GM21515 (cell line): ENCODE data around the gene SHH.

ENCODE experiments used
- ATAC-seq: cut with Tn5 transposase; IDR thresholded peaks from one replicate; pipeline ENCODE4 v1.9.1; 2021; ENCODE audit not compliant: unreplicated experiment

Gene SHH

DNA sequence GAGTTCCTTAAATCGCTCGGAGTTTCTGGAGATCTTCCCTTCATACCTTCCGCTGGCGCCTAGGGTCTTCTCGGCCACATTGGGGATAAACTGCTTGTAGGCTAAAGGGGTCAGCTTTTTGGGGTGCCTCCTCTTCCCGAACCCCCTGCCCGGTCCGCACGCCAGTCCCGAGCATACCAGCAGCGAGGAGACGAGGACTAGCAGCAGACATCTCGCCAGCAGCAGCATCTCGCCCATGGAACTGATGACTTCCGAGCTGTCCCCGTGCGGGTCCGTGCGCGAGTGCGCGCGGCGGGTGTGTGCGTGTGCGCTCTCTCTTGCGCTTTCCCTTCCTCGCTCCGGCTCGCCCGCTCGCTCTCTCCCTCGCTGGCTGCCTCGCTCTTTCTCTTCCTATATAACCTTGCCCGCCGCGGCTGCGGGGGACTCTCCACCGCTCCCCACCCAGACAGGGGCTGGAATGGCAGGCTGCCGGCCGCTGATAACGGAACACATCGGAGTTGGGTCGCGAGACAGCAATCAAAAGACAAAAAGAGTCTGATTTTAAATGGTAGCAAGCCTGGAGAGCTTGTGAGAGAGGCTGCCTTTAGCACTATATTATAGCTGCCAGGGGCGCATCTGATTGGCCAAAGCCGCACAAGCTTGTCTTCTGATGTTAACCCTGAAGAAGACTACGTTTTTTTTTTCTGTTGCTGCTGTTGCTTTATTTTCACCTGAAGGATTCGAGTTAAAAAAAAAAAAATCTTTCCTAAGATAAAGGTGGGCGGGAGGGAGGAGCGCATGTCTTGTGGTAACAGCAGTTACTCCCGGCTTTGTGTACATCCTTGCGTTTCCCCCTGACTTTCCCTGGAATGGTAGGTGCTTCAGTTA lies at the start of gene SHH:
Gene SHH, minus strand, starts transcription at position 569 of the 867 bp plus-strand sequence. Its CDS starts 341 bp downstream, at position 228.
- no peak for ATAC-seq

DNA sequence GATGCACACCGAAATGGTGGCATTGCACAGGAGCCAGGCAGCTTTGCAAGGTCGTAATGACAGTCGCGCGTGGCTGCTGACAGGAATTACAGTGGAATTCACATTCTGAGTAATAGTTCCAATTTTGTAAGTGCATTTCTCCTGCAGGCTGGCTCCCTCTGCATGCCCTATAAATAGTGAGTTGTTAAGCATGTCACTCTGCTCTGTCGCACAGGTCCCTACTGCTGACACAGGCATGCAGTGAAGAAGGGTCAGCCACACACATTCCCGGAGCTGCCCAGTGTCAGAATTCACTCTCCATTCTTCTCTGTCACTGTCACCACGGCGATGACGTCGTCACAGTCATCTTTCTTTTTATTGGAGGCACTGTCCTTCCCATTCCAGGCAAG lies 49.2 kb upstream of the SHH start:
- ATAC-seq, result no peak

DNA sequence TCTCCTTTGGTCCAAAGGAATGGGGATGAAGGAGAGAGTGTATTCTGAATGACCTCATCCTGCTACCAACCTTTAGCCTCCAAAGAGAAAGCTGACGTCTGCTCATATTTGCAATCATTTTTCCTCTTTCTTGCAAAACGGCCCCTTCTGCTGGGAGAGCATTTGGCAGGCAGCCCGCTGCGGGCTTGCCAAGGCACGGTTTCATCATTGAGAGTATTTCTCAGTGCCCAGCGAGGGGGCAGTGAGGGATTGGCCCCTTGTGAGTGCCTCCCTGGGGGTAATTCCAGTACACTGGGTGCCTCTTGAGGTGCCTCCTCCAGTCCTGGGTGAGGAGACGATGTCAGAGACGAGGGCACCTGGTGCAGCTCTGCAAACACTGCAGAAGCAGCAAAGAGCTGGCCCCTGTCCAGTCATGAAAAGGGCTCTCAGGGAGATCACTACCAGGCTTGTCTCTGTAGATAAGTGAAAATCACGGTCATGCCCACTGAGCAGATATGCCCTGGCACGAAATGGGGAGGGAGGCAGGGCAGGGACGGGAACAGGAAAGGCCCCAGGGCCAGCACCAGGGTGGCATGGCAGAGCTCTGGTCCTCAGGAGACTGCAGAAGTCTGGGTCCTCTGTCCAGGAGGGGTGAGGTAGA lies 48.7 kb upstream of the SHH start:
- no peak for ATAC-seq

DNA sequence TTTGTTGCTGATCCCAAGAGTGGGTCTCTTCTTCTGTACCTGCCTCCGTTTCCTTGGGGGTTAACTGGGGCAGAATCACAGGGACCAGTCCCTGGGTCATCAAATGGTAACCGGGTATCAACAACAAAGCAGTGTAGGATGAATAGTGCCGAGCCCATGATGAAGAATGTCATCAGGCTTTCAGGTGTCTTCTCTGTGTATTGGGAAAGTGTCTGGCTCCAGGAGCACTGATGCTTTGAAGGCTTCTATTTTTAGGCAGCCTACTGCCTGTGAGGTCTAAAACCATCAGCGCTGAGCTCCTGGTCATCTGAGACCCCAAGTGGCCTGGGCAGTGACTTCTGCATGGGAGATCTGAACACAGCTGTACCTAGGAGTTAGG lies 48.2 kb upstream of the SHH start:
- ATAC-seq, result no peak

DNA sequence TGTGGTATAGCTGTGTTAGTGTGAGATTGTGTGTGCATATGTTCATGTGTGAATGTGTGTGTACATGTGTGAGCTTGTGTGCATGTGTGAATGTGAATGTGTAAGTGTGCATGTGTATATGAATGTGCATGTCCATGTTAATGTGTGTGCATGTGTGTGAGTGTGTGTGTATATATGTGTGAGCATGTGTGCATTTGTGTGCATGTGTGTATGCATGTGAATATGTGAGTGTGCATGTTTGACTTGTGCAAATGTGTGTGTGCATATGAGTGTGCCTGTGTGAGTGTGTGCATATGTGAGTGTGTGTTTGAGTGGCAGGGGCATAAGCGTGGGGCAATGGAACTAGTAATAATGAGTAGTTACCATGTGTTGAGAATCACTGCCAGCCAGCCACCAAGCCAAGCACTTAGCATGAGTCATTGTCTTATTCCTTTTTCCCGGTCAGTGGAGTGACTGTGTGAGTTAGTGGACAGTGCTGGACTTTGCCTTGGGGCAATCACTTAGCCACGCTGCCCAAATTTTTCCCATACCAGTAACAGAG lies 46.3 kb upstream of the SHH start:
- ATAC-seq, result no peak

DNA sequence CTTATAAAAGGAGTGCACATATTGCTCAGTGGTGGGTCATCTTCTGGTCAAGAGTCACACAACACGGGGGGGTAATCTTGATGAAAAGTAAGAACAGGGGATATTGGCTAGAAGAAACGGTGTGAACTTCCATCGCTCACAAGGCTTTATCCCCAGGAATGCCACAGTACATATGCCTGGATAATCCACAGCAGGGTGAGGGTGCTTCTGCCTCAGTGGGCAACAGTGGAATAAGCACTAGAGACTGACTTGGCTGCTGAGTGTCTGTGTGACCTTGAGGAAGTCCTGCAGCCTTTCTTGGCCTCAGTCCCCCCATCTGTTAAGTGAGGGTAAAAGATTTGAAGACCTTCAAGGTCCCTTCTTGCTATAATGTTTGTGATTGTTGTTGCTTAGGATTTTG lies 44.9 kb upstream of the SHH start:
- ATAC-seq, result no peak

DNA sequence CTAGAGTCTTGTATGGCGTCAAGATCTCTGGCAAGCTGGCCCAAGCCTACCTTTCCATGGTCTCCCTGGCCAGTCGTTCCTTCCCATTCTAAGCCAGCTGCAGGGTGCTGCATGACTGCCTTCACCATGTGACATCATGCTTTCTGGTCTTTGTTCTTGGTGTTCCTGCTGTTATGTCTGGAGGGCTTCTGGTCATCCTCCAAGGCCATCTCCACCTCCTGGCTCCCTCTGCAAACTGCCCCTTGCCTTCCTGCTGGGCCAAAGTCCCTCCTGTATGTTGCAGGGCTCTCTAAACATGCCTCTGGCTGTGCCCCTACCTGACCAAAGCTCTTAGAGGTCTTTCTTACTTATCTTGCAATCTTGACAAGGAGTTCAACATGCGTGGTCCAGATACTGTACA lies 44.4 kb upstream of the SHH start:
- ATAC-seq, result no peak

DNA sequence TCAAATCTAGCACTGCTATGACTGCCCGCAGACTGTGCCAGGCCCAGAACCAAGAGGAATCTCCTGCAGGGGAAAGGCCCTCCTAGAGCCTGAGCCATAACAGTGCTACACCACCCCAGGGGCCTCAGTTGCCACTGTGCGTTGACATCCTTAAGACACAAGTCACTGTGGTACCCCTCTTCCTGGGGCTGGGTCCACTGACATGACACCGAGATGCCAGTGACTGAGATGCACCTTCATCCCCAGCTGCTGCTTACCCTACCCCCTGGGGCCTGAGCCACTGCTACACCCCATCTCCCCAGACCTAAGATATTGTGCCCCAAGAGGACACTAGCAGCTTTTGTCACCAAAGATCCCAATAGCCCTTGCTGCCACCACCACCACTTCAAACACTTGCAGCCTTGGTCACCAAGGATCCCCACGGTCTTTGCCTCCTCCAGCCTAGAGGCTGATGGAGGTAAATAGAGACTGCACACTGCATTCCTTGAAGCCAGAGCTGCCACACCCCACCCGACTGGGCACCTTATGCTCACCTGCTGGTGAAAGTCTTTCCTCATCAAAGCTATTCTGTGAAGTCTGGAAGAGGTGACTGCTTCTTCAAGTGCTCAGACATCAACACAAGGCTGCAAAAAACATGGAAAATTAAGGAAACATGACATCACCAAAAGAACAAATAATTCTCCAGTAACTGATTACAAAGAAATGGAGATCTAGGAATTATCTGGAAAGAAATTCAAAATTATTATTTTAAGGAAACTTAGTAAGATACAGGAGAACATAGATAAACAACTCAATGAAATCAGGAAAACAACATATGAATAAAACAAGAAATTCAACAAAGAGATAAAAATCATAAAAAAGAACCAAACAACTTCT lies 40.4 kb upstream of the SHH start:
- no peak for ATAC-seq

DNA sequence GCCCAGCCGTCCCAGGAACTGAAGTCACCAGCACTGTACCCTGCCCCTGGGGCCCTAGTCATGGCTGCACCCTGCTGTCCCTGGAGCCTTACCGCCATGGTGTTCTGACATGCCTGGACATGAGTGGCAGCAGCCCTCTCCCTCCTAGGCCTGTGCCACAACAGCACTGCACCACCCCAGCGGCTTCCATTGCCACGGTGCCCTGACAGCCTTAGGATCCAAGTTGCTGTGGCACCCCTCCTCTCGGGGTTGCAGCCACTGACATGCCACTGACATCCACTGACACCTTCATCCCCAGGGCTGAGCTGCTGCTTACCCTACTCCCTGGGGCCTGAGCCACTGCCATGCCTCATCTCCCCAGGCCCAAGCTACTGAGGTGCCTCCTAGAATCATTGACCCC lies 39.6 kb upstream of the SHH start:
- ATAC-seq, result no peak

DNA sequence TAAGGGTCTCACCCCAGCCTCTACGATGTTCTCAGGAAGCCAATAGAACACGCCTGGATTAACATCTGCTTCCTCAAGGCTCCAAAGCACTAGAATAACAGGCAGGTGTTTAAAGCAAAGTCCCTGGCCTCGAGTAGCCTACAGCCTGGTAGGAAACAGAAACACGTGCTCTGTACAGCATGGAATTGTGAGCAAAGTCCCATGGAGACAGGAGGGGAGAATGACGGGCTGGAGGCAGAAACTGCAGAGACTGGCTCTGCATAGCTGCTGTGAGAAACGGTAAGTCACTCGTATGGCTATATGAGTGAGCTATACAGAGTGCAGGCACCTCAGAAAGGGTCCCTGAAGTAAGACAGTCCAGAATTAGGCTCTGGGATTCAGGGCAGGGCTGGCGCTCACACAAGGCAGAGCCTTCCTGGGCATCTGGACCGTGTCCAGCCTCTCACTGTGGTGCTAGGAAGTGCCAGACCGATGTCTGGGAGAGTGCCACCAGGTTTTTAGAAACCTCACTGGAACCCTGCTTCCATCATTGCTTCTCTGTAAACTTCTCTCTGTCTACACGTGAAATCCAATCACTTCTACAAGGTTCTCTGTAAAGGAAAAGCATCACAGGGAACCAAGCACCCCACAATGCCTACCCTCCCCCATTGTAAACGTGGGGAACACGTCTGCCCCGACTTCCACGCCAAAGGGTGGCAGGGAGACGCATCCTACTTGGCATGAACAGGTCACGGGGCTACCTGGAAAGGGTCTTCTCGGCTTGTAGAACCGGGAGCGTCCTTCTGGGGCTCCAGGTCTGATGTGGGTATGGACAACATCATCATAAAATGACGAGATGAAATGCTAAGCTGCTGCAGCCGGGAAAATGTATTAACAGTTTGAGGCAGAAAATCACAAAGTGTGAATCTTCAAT lies 38.8 kb upstream of the SHH start:
- ATAC-seq, result no peak

DNA sequence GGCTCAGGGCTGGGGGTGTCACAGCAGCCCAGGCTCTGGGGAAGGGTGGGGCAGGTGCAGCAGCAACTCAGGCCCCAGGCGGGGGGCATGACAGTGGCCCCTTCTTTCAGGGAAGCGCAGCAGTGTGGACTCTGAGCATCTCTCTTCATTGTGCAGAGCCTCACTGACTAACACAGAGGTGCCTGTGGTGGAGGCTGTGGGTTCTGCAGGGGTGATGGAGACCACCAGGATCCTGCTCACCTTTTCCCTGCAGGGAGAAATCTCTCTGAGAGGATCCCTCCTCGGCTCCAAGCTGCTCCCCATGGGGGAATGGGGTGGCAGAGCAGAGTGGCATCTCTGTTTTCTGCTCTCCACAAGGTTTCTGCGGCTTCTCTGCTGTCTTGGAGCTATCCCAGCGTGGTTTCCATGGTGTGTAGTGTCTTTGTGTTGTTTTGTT lies 37.8 kb upstream of the SHH start:
- ATAC-seq, result no peak

DNA sequence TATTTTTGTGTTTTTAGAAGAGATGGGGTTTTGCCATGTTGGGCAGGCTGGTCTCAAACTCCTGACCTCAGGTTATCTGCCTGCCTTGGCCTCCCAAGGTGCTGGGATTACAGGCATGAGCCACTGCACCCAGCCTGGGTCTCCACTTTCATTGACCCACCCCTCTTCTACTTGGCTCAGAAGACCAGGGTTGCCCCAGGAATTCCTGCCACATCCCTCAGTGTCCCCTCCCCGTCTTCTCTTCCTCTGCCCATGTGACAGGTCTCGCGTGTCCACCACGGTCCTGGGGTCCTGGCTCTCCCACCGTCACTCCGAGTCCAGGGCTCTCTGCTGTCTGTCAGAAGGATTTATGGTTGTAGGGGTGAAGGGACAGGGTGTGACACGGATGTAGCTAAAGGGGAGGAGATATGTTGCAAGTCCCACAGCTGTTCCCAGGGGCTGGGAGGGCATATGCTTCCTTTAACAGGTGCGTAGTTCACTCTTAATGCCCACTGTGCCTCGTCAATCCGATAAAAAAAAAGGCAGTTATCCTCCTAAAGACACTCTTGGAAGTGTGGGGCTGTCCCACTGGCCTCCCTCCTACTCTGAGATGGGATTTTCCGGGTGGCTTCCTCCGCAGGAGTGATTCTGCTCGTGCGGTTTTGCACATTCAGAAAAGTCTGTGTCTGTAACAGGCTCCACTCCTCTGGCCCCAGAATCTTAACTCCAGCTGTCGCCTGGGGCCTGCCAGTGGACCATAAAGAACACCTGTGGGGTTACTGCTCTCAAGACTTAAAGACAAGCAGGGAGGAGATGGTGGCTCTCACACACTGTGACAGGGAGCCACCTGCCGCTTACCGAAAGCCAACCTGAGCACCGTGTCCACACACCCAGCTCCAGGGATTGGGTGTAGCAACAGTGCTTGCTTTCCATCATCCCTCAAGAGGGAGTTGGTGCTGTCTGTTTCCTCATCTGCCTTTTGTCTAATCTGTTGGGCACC lies 36.7 kb upstream of the SHH start:
- ATAC-seq, result no peak

DNA sequence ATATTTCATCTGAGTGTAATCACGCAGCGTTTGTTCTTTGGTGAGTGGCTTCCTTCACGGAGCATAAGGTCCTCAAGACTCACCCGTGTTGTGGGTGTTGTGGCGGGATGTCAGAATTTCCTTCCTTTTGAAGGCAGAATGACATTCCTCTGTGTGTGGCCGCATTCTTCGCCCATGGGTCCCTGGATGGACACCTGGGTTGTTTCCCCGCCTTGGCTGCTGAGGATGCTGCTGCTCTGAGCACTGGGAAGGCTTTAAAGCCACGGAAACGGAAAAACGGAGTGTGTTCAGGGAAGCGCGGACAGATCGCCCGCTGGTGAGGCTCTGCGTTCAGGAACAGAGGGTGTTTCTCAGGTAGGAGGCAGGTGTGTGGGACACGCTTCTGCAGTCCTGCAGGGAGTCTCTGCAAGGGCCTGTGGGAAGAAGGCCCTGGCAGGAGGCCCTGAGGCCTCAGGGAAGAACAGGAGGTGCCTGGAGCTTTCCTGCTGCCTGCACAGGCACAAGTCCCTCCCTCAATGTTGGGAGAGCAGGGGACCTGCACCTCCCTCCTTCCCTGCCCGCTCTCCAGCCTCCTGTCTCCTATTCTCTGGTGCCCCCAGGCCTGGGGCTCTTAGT lies 35.7 kb upstream of the SHH start:
- no peak for ATAC-seq

DNA sequence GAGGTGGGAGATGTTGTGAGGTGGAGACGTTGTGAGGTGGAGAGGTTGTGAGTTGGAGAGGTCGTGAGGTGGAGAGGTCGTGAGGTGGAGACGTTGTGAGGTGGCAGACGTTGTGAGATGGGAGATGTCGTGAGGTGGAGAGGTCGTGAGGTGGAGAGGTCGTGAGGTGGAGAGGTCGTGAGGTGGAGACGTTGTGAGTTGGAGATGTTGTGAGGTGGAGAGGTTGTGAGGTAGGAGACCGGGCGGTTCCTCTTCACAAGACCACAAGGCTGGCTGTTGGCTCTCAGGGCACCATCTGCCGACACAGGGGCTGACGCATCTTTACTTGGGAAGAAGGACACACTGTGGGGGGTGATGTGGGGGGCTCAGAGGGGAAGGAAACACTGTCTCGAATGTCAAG lies 34.7 kb upstream of the SHH start:
- no peak for ATAC-seq

DNA sequence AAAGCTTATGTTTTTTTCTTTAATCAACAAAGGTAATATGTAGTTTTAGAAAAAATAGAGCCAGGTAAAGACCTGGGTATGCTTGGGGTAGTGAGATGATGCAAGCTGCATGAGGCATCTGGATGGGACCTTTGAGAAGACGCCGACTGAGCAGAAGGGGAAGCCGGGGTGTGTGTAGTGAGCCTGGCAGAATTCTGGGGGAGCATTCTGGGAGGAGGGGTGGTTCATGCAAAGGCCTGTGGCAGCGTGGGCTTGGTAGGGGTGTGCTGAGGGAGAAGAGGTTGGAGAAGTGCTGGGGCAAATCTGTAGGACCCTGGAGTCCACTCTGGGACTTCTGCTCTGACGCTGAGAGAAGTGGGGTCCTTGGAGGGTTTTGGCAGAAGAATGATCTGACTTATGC lies 33.9 kb upstream of the SHH start:
- no peak for ATAC-seq

DNA sequence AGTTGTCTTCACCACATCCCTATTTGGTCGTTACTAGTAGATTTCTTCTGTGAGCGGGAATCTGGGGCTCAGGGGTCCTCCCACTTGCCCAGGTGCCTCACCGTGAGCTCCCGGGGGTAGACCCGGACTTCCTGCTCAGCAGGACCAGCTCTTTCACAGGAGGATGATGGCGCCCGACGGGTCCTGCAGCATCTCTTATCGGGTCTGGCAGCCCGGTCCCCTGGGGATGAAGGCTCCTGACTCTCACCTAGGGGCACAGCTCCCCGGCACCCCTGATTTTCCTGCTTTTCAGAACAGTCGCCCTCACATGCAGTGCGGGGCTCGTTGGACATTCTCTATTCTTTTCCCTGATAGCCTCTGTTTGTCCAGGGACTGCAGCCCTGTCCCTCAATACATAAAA lies 33.0 kb upstream of the SHH start:
- ATAC-seq, result no peak

DNA sequence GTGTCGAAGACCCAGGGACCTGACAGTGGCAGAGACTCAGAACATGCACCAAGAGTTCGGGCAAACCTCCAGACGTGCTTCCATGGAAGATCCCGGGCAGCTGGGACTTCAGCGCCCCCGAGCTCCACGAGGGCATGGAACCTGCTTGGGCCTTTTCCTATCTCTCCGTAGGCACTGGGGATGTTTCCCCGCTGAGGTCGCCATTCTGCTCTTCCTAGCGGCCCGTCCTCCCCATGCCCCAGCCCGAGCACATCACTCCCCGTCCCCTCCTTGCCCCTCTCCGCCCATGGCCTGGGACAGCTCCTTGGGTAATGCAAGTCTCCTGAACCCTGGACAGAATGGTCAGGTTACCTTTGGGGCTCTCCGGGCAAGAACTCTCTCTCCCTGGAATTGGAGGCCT lies 32.3 kb upstream of the SHH start:
- ATAC-seq, result no peak

DNA sequence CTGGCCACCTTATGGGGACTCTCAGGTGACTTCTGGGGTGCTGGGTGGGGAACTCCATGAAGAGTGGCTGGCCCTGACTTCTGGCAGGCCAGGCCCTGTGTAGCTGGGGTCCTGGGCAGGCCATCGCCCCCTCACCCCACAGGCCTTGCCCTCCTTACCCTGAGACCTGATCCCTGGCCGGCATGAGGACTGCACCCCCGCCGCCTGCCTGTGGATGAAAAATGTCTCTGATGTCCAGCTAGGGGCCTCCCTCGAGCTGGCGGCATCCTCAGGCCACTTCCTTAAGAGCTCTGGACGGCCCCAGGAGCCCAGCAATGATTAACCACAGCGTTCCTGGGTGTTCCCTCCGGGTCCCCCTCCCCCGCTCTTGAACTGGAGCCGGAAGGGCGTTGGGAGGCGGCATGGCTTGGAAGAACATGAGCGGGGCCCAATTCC lies 31.8 kb upstream of the SHH start:
- no peak for ATAC-seq
